Liver (tissue), 9 donors: ENCODE measurements around the gene SIRT4. TPM values are rescaled to one million over a fixed set of nuclear protein-coding genes. Genes with fewer than 3 reads are reported as not detected.
A peak's percentile ranks its signal among the peaks of the same experiment; 100 is the strongest.

Source experiments
- DNase-seq: peaks from one replicate; pipeline ENCODE4 v3.0.0-alpha.2; 2017; ENCODE audit warnings: low spot score
- H3K27ac ChIP-seq, 2 donors: one replicate each; pipeline ENCODE4 v1.7.0; 2013; ENCODE audit warnings: inconsistent platforms in 2 of 2, low read length in 2 of 2, control low read depth in 1 of 2, low read depth in 1 of 2, mild to moderate bottlenecking in 1 of 2
- H3K27me3 ChIP-seq, 4 donors: one replicate each; pipeline versions ENCODE4 v1.6.1 to v1.7.0; 2013; ENCODE audit warnings: low read length in 3 of 4, inconsistent platforms in 1 of 4, mild to moderate bottlenecking in 1 of 4, moderate library complexity in 1 of 4; ENCODE audit not compliant: control insufficient read depth in 4 of 4, insufficient read depth in 4 of 4
- H3K36me3 ChIP-seq, 4 donors: one replicate each; pipeline versions ENCODE4 v1.6.1 to v1.7.0; 2013; ENCODE audit warnings: low read length in 3 of 4, mild to moderate bottlenecking in 3 of 4, low read depth in 1 of 4, moderate library complexity in 1 of 4; ENCODE audit not compliant: control insufficient read depth in 4 of 4, insufficient read depth in 3 of 4
- H3K4me1 ChIP-seq, 4 donors: one replicate each; pipeline versions ENCODE4 v1.6.1 to v1.7.0; 2013; ENCODE audit warnings: low read length in 3 of 4, mild to moderate bottlenecking in 3 of 4, moderate library complexity in 1 of 4; ENCODE audit not compliant: control insufficient read depth in 4 of 4, insufficient read depth in 4 of 4
- H3K4me3 ChIP-seq, 3 donors: one replicate each; pipeline versions ENCODE4 v1.6.1 to v1.7.0; 2013; ENCODE audit warnings: low read length in 3 of 3, control low read depth in 1 of 3, low read depth in 1 of 3, mild to moderate bottlenecking in 1 of 3
- H3K9ac ChIP-seq, 2 donors: one replicate each; pipeline ENCODE4 v1.7.0; 2013; ENCODE audit warnings: low read length in 2 of 2, mild to moderate bottlenecking in 2 of 2, moderate library complexity in 2 of 2, control low read depth in 1 of 2, low read depth in 1 of 2
- H3K9me3 ChIP-seq, 4 donors: one replicate each; pipeline versions ENCODE4 v1.6.1 to v1.7.0; 2013; ENCODE audit warnings: low read length in 3 of 4; ENCODE audit not compliant: control insufficient read depth in 4 of 4
- ATF3 ChIP-seq: IDR thresholded peaks from 2 replicates; pipeline ENCODE4 v1.6.1; 2016; ENCODE audit warnings: antibody characterized with exemption
- CTCF ChIP-seq: fragments of 150-350 bp; IDR thresholded peaks from 2 replicates; pipeline ENCODE4 v1.5.1; 2017; ENCODE audit warnings: improper control_type of control experiment, low read depth, low read length; ENCODE audit not compliant: missing input control
- FOXA2 ChIP-seq: IDR thresholded peaks from 2 replicates; pipeline ENCODE4 v1.6.1; 2016; ENCODE audit warnings: antibody characterized with exemption
- GABPA ChIP-seq, 2 donors: IDR thresholded peaks in 1 of 2; conservative IDR thresholded peaks in 1 of 2; 2 replicates each; pipeline ENCODE4 v1.6.1; 2016; ENCODE audit warnings: antibody characterized with exemption in 2 of 2, mild to moderate bottlenecking in 1 of 2, moderate library complexity in 1 of 2
- HNF4G ChIP-seq: IDR thresholded peaks from 2 replicates; pipeline ENCODE4 v1.6.1; 2016; ENCODE audit warnings: antibody characterized with exemption
- MAX ChIP-seq: IDR thresholded peaks from 2 replicates; pipeline ENCODE4 v1.6.1; 2016; ENCODE audit warnings: antibody characterized with exemption
- RAD21 ChIP-seq, 2 donors: IDR thresholded peaks; 2 replicates each; pipeline ENCODE4 v1.6.1; 2016; ENCODE audit warnings: antibody characterized with exemption in 2 of 2, mild to moderate bottlenecking in 2 of 2
- REST ChIP-seq: IDR thresholded peaks from 2 replicates; pipeline ENCODE4 v1.6.1; 2016; ENCODE audit warnings: antibody characterized with exemption, mild to moderate bottlenecking
- RXRA ChIP-seq, 2 donors: IDR thresholded peaks; 2 replicates each; pipeline ENCODE4 v1.6.1; 2017 to 2018; ENCODE audit warnings: antibody characterized with exemption in 2 of 2, mild to moderate bottlenecking in 1 of 2
- SP1 ChIP-seq: IDR thresholded peaks from 2 replicates; pipeline ENCODE4 v1.6.1; 2018; ENCODE audit warnings: antibody characterized with exemption, mild to moderate bottlenecking
- TAF1 ChIP-seq: conservative IDR thresholded peaks from 2 replicates; pipeline ENCODE4 v1.6.1; 2016; ENCODE audit warnings: antibody characterized with exemption, mild to moderate bottlenecking
- YY1 ChIP-seq: IDR thresholded peaks from 2 replicates; pipeline ENCODE4 v1.6.1; 2016; ENCODE audit warnings: antibody characterized with exemption, mild to moderate bottlenecking
- ZBTB33 ChIP-seq: IDR thresholded peaks from 2 replicates; pipeline ENCODE4 v1.6.1; 2016; ENCODE audit warnings: antibody characterized with exemption
- WGBS: extraction: QIAGEN DNeasy Blood & Tissue Kit; methylation state at CpG from one replicate; pipeline ENCODE4 v1.1.7; 2013; 5-methylcytosine and 5-hydroxymethylcytosine counted together
- polyA plus RNA-seq, 2 donors: library from polyadenylated mRNA; stranded (reverse) in 1 of 2; unstranded in 1 of 2; fragments of 200-250 nt in 1 of 2; fragments of >200 nt in 1 of 2; fragmentation: Nextera tagmentation in 1 of 2; extraction: Ambion mirVana in 1 of 2; gene quantifications; one replicate each; pipeline versions ENCODE4 v1.2.1 to v1.2.3, GENCODE V29; 2013 to 2015
- total RNA-seq, 2 donors: library from RNA; depleted of rRNA; stranded (reverse); fragments of >200 nt; gene quantifications; one replicate each; pipeline ENCODE4 v1.2.3, GENCODE V29; 2014
- donor health status: healthy.
- donor health status: healthy.
- donor health status: healthy.
- donor health status: healthy.
- donor health status: healthy.

SIRT4 gene
- total and polyA plus RNA-seq, 4 donors: 1.6 to 4.2 (median 1.9) TPM

- Histone ChIP-seq H3K4me1 (peaks cover 4 to 30% (median 22%) of the 10 kb centered on the region in 4 donors), H3K9ac (no peak overlapping the region), H3K9me3 (no peaks in the 10 kb centered on the region), H3K27ac (no peak overlapping the region), H3K27me3 (no peaks in the 10 kb centered on the region), H3K4me3 (no peak overlapping the region), H3K36me3 (no peaks in the 10 kb centered on the region)
- TF ChIP-seq RXRA (IDR thresholded peaks at IDR 0.05) (no peak), SP1 (no peak), ZBTB33 (no peak), FOXA2 (no peak), TAF1 (no peak), HNF4G (no peak), ATF3 (no peak), REST (no peak), RAD21 (IDR thresholded peaks at IDR 0.05) (no peak), CTCF (no peak), MAX (no peak), GABPA (IDR thresholded peaks at IDR 0.05 in 1 of 2, conservative IDR thresholded peaks at IDR 0.05 in 1 of 2) (no peak)
- DNase-seq: no peak
- WGBS: 95% methylated on average over 15 of the region's 15 CpGs
Observed at GRCh38 chr12:120346031-120346430, 43.9 kb downstream of the SIRT4 start.

GRCh38 chr12:120346681-120347080 is 44.6 kb downstream of the SIRT4 start:
- Histone ChIP-seq H3K4me3 (no peak overlapping the region), H3K9me3 (no peaks in the 10 kb centered on the region), H3K27ac (no peak overlapping the region), H3K4me1 (peaks cover 4 to 29% (median 21%) of the 10 kb centered on the region in 4 donors), H3K9ac (no peak overlapping the region), H3K36me3 (no peaks in the 10 kb centered on the region), H3K27me3 (no peaks in the 10 kb centered on the region)
- TF ChIP-seq CTCF (peak; percentile 7), YY1 (no peak), REST (no peak)
- 94% methylated on average over 7 of the region's 7 CpGs for WGBS
- DNase-seq: no peak
